ENCODE results near the gene PARD3B. TPM values are rescaled to one million over a fixed set of nuclear protein-coding genes. Genes with fewer than 3 reads are reported as not detected.

Gene PARD3B
- polyA plus RNA-seq, 3 donors = not detected

DNA sequence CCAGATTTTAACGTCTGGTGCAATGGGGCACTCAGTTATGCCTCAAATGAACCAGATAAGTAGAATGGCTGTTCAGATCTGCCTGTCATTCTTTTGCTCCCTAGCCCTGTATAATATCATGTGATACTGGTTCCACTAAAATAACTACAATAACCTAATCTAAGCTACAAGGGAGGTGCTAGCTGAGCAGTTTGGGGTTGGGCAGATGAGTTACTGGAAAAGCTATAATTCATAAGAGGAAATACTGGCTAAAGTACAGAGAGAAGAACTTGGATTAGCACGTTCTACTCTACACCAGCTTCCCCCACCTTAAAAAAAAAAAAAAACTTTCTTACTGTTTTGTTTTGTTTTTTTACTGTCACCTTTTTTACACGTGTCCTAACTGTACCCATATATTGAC is 953.7 kb downstream of the PARD3B start:
- Mint-ChIP-seq H3K27ac (no peak overlapping the region), H3K36me3 (no peaks in the 10 kb centered on the region), H3K4me1 (peaks cover 3% of the 10 kb centered on the region), H3K9me3 (peaks cover 0 to 2% (median 0%) of the 10 kb centered on the region in 7 donors), H3K27me3 (ENCODE audit: low read depth in 3 of 3) (peaks cover 0 to 3% (median 2%) of the 10 kb centered on the region in 3 donors), H3K4me3 (no peak overlapping the region)
- no peaks in the 10 kb centered on the region for H4K20me1 ChIP-seq (ENCODE audit: insufficient read depth, low read length)
- H3K27ac ChIP-seq (ENCODE audit: low read depth in 1 of 2, low read length in 2 of 2) = no peak overlapping the region
- no peaks in the 10 kb centered on the region for H3K36me3 ChIP-seq (replicated peaks in 1 of 2; ENCODE audit: control insufficient read depth in 1 of 2, insufficient read depth in 2 of 2, low read length in 2 of 2)
- no peaks in the 10 kb centered on the region for H3K27me3 ChIP-seq (ENCODE audit: control insufficient read depth in 2 of 2, insufficient read depth in 2 of 2, low read length in 2 of 2)
- intact Hi-C loops (cut with micrococcal nuclease) = no loop called here
- no peak overlapping the region for H2AFZ ChIP-seq (ENCODE audit: insufficient read depth, low read depth, low read length, poor library complexity, severe bottlenecking)
- H3K4me3 ChIP-seq (replicated peaks in 1 of 3; ENCODE audit: low read depth in 2 of 3, low read length in 3 of 3) = no peak overlapping the region
- no peak overlapping the region for H3K9ac ChIP-seq (ENCODE audit: insufficient read depth, low read length, poor library complexity, severe bottlenecking)
- no peaks in the 10 kb centered on the region for H3K9me3 ChIP-seq (replicated peaks in 1 of 2; ENCODE audit: control insufficient read depth in 1 of 2, insufficient read depth in 1 of 2, low read length in 2 of 2)
- H3K4me1 ChIP-seq (ENCODE audit: control insufficient read depth in 1 of 2, insufficient read depth in 2 of 2, low read length in 2 of 2) = no peaks in the 10 kb centered on the region
- no peak for DNase-seq
- TF ChIP-seq, protein P1, sequence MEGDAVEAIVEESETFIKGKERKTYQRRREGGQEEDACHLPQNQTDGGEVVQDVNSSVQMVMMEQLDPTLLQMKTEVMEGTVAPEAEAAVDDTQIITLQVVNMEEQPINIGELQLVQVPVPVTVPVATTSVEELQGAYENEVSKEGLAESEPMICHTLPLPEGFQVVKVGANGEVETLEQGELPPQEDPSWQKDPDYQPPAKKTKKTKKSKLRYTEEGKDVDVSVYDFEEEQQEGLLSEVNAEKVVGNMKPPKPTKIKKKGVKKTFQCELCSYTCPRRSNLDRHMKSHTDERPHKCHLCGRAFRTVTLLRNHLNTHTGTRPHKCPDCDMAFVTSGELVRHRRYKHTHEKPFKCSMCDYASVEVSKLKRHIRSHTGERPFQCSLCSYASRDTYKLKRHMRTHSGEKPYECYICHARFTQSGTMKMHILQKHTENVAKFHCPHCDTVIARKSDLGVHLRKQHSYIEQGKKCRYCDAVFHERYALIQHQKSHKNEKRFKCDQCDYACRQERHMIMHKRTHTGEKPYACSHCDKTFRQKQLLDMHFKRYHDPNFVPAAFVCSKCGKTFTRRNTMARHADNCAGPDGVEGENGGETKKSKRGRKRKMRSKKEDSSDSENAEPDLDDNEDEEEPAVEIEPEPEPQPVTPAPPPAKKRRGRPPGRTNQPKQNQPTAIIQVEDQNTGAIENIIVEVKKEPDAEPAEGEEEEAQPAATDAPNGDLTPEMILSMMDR (IDR thresholded peaks at IDR 0.05) = no peak
- WGBS (ENCODE audit: insufficient coverage) = 67% methylated on average over 1 of the region's 3 CpGs
- no peak overlapping the region for H3K4me2 ChIP-seq (replicated peaks; ENCODE audit: extremely low read depth, low read length, poor library complexity, severe bottlenecking)
- no peaks in the 10 kb centered on the region for H3K79me2 ChIP-seq (ENCODE audit: insufficient read depth, low read length)

DNA sequence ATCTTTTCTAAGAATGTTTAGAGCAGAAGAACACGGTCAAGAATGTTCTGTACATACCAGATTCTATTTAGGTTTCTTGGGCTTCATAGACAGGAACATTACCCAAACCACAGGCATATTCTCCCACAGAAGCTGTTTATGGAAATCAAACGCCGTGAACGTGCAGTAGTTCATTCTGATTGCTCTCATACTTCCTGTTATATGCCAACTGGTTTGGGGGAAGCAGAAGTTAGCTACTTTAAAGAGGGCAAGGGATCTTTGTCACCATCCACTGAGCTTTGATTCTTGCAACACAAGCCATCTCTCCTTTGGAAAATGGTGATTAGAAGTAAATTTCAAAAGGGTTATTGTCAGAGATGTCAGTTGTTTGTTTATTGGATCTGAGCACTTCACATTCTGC is 954.8 kb downstream of the PARD3B start:
- Histone ChIP-seq H3K27me3 (ENCODE audit: control insufficient read depth in 2 of 2, insufficient read depth in 2 of 2, low read length in 2 of 2) (no peaks in the 10 kb centered on the region), H4K20me1 (ENCODE audit: insufficient read depth, low read length) (no peaks in the 10 kb centered on the region), H2AFZ (ENCODE audit: insufficient read depth, low read depth, low read length, poor library complexity, severe bottlenecking) (no peak overlapping the region), H3K4me1 (ENCODE audit: control insufficient read depth in 1 of 2, insufficient read depth in 2 of 2, low read length in 2 of 2) (no peaks in the 10 kb centered on the region), H3K9ac (ENCODE audit: insufficient read depth, low read length, poor library complexity, severe bottlenecking) (no peak overlapping the region), H3K4me2 (replicated peaks; ENCODE audit: extremely low read depth, low read length, poor library complexity, severe bottlenecking) (no peak overlapping the region), H3K27ac (ENCODE audit: low read depth in 1 of 2, low read length in 2 of 2) (no peak overlapping the region), H3K4me3 (replicated peaks in 1 of 3; ENCODE audit: low read depth in 2 of 3, low read length in 3 of 3) (no peak overlapping the region), H3K36me3 (replicated peaks in 1 of 2; ENCODE audit: control insufficient read depth in 1 of 2, insufficient read depth in 2 of 2, low read length in 2 of 2) (no peaks in the 10 kb centered on the region), H3K9me3 (replicated peaks in 1 of 2; ENCODE audit: control insufficient read depth in 1 of 2, insufficient read depth in 1 of 2, low read length in 2 of 2) (no peaks in the 10 kb centered on the region), H3K79me2 (ENCODE audit: insufficient read depth, low read length) (no peaks in the 10 kb centered on the region)
- peaks cover 0 to 2% (median 0%) of the 10 kb centered on the region in 7 donors for H3K9me3 Mint-ChIP-seq
- WGBS (ENCODE audit: insufficient coverage) = 18% methylated on average over 1 of the region's 4 CpGs
- H3K4me1 Mint-ChIP-seq = peaks cover 3% of the 10 kb centered on the region
- no peak overlapping the region for H3K27ac Mint-ChIP-seq
- intact Hi-C loops (cut with micrococcal nuclease) = no loop called here
- no peak overlapping the region for H3K4me3 Mint-ChIP-seq
- TF ChIP-seq, protein P1 (IDR thresholded peaks at IDR 0.05) = no peak
- H3K36me3 Mint-ChIP-seq = no peaks in the 10 kb centered on the region
- H3K27me3 Mint-ChIP-seq (ENCODE audit: low read depth in 3 of 3) = peaks cover 0 to 3% (median 2%) of the 10 kb centered on the region in 3 donors
- DNase-seq = peak in 1 of 3 donors; percentile 6

Measured in CD14-positive monocyte (primary cell).